SK-N-MC (cell line): ENCODE results near the gene ALOXE3.

Experiments
- EZH2 ChIP-seq: fragments of 200-600 bp; sonication (generic); IDR thresholded peaks from one replicate; pipeline ENCODE4 v1.6.1; 2017; ENCODE audit warnings: antibody characterized with exemption
- FOXP2 ChIP-seq: optimal IDR thresholded peaks from 2 replicates; pipeline ENCODE3; 2011; ENCODE audit warnings: mild to moderate bottlenecking, moderate library complexity; ENCODE audit not compliant: insufficient read depth; ENCODE audit errors: extremely low read length, control extremely low read depth
- POLR2AphosphoS5 ChIP-seq: IDR thresholded peaks from 2 replicates; pipeline ENCODE4 v1.6.1; 2012; ENCODE audit warnings: mild to moderate bottlenecking, low read depth, low read length, borderline replicate concordance

DNA sequence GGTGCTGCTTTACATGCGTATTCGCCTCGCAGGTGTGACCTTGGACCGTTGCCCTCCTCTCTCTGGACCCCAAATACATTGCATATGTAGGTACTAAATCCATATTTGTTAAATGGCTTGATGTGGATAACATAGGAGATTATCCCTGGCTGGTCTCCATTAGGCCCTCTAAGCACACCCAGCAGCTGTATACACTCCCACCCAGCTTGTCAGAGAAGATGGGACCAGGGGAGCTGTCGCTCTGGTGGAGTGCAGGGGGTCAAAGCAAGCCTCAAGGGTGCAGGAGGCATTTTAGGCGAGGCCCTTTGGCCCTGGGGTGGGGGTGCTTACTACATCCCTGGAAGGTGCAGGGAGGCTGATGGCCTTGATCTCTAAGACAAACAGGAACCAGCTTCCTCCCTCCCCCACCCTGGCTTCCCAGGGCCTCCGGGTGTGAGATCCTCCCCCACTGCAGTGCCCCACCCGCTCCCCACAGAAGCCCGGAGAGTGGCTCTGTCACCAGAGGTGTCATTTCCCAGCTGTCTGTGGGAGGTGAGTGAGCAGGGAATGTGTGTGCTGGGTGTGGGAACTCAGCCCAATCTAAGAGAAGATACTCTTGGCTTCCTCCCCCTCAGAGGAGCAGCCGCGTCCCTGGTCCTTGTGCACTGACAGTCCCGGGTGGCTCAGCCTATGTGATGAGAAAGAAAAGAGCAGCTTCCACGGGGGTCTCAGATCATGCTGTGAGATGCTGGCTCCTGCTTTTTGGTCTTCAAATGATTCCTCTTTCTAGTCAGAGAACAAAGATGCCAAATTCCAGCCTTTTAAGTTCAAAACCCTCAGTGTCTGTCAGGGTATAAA lies 45.9 kb upstream of the ALOXE3 start:
- TF ChIP-seq EZH2: no peak
- no peak for TF ChIP-seq POLR2AphosphoS5
- TF ChIP-seq FOXP2: no peak
